Panc1 (cell line): Measurements from ENCODE around the gene H1-8. TPM values are rescaled to one million over a fixed set of nuclear protein-coding genes. Genes with fewer than 3 reads are reported as not detected.

Experiments
- ATAC-seq: fragments of 200-7000 bp; cut with Tn5 transposase; 2 replicates; pipeline ENCODE4 v1.9.1; 2020; ENCODE audit warnings: mild to moderate bottlenecking, moderate library complexity
- BruUV-seq: library from RNA; stranded (reverse); fragments of 400-500 nt; replicated peaks from 2 replicates; lab custom pipeline; 2021; lab: Mats Ljungman, UMichigan
- CTCF ChIA-PET: fragments of 300-600 bp; sonication (Branson Sonifier 250); formaldehyde crosslinking; loops from one replicate; lab custom pipeline; 2022; ENCODE audit warnings: antibody characterized with exemption; lab: Charles Lee
- POLR2A ChIA-PET: fragments of 300-600 bp; sonication (Branson Sonifier 250); formaldehyde crosslinking; loops from one replicate; lab custom pipeline; 2022; ENCODE audit warnings: antibody characterized with exemption; lab: Charles Lee
- DNase-seq: peaks from one replicate; pipeline ENCODE4 v3.0.0-alpha.2; 2010; ENCODE audit warnings: low read depth, low spot score
- H3K27ac ChIP-seq: 2 replicates; pipeline ENCODE4 v1.5.1; 2011; ENCODE audit warnings: mild to moderate bottlenecking, low read length, inconsistent platforms
- H3K27me3 ChIP-seq: fragments of 200-500 bp; sonication (Bioruptor generic); 2 replicates; pipeline ENCODE4 v1.6.0; 2014; ENCODE audit warnings: low read length, inconsistent platforms; ENCODE audit not compliant: control insufficient read depth, insufficient read depth
- H3K36me3 ChIP-seq: fragments of 200-500 bp; sonication (Bioruptor generic); 2 replicates; pipeline ENCODE4 v1.5.1; 2014; ENCODE audit warnings: inconsistent platforms, mild to moderate bottlenecking, low read length, moderate library complexity; ENCODE audit not compliant: control insufficient read depth, insufficient read depth
- H3K4me1 ChIP-seq: 2 replicates; pipeline ENCODE4 v1.5.1; 2011; ENCODE audit warnings: inconsistent platforms, mild to moderate bottlenecking, low read length, moderate library complexity; ENCODE audit not compliant: control insufficient read depth, insufficient read depth
- H3K4me3 ChIP-seq, 2 experiments: 2 replicates each; pipeline ENCODE4 v1.5.1; 2011 to 2012; ENCODE audit warnings: low read depth in 2 of 2, low read length in 2 of 2, mild to moderate bottlenecking in 2 of 2, inconsistent platforms in 1 of 2, moderate library complexity in 1 of 2
- H3K9me3 ChIP-seq: fragments of 200-500 bp; sonication (Bioruptor generic); 2 replicates; pipeline ENCODE4 v1.5.1; 2014; ENCODE audit warnings: low read depth, mild to moderate bottlenecking, inconsistent platforms, low read length, moderate library complexity; ENCODE audit not compliant: control insufficient read depth, insufficient read depth
- POLR2AphosphoS5 ChIP-seq: IDR thresholded peaks from 2 replicates; pipeline ENCODE4 v1.6.1; 2012; ENCODE audit warnings: mild to moderate bottlenecking, low read depth, low read length, moderate library complexity
- SIN3A ChIP-seq: IDR thresholded peaks from 2 replicates; pipeline ENCODE4 v1.6.1; 2012; ENCODE audit warnings: low read depth, mild to moderate bottlenecking, low read length, moderate library complexity, borderline replicate concordance; ENCODE audit not compliant: insufficient read depth
- TCF7L2 ChIP-seq: IDR thresholded peaks from 2 replicates; pipeline ENCODE4 v1.6.1; 2011; ENCODE audit warnings: mild to moderate bottlenecking, low read depth, low read length, inconsistent platforms
- in situ Hi-C: cut with HindIII; loops from 2 replicates; pipeline ENCODE4 v1.10.0; 2016; ENCODE audit warnings: low sequenced_read_pairs, low pct_unique_long_range_greater_than_20kb
- intact Hi-C: fragments of 100-400 bp; cut with micrococcal nuclease; formaldehyde crosslinking; loops from one replicate; pipeline ENCODE4 v1.10.0; 2022; ENCODE audit not compliant: unreplicated experiment
- total RNA-seq: library from RNA; stranded (reverse); gene quantifications from one replicate; pipeline ENCODE4 v1.2.1, GENCODE V29; 2021; ENCODE audit not compliant: unreplicated experiment
- TF ChIP-seq, protein P1 (sequence below), 2 experiments: IDR thresholded peaks; 2 replicates each; pipeline ENCODE4 v1.6.1; 2011 to 2012; ENCODE audit warnings: low read depth in 2 of 2, control low read depth in 1 of 2, low read length in 1 of 2, mild to moderate bottlenecking in 1 of 2, moderate library complexity in 1 of 2; ENCODE audit not compliant: insufficient read depth in 1 of 2
- TF ChIP-seq, protein P2 (sequence below): fragments of 450-650 bp; IDR thresholded peaks from 2 replicates; pipeline ENCODE4 v1.5.1; 2017; ENCODE audit warnings: mild to moderate bottlenecking

Gene H1-8
- total RNA-seq, 1 experiment from 2014 or later, result not detected

DNA sequence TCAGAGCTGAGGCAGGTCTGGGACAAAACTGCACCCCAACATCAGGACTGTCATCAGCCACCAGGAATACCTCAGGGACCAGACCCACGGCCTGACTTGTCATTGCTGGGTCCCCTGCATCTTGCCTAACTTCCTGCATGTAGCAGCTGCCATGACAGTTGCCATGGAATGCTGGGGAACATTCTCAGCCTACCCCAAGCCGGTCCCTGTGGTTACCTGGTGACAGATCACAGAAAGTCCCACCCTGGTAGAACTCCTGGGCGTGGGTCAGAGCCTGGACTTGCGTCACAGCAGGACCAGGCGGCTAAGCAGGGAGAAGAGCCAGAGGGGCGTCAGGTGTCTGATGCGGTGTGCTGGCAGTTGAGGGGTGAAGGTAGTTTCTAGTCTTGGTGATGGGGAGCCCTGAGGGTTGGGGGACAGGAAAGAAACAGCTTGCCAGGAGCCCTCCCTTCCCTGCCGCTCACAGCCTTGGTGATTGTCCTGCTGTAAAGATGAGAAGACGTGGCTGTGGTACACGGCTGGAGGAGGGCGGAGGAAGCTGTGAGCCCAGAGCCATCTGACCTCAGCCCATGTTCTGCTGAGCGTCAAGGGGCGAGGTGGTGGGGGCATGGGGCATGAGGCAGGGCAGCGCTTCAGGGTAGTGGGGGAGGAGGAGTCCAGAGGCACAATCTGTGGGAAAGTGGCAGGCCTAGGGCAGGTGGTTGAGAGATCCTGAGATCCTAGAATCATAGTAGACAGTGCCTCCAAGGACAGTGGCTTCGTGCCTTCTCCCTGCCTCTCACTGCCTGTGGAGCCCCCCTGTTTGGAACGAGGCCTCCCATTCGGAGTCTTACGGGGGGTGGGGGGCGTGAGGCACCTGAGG, 5.4 kb downstream of the H1-8 start:
- TF ChIP-seq TCF7L2 (no peak), SIN3A (no peak), POLR2AphosphoS5 (no peak)
- TF ChIP-seq, protein P1, sequence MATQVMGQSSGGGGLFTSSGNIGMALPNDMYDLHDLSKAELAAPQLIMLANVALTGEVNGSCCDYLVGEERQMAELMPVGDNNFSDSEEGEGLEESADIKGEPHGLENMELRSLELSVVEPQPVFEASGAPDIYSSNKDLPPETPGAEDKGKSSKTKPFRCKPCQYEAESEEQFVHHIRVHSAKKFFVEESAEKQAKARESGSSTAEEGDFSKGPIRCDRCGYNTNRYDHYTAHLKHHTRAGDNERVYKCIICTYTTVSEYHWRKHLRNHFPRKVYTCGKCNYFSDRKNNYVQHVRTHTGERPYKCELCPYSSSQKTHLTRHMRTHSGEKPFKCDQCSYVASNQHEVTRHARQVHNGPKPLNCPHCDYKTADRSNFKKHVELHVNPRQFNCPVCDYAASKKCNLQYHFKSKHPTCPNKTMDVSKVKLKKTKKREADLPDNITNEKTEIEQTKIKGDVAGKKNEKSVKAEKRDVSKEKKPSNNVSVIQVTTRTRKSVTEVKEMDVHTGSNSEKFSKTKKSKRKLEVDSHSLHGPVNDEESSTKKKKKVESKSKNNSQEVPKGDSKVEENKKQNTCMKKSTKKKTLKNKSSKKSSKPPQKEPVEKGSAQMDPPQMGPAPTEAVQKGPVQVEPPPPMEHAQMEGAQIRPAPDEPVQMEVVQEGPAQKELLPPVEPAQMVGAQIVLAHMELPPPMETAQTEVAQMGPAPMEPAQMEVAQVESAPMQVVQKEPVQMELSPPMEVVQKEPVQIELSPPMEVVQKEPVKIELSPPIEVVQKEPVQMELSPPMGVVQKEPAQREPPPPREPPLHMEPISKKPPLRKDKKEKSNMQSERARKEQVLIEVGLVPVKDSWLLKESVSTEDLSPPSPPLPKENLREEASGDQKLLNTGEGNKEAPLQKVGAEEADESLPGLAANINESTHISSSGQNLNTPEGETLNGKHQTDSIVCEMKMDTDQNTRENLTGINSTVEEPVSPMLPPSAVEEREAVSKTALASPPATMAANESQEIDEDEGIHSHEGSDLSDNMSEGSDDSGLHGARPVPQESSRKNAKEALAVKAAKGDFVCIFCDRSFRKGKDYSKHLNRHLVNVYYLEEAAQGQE (IDR thresholded peaks at IDR 0.05; ENCODE audit: insufficient read depth in 1 of 2, low read depth in 2 of 2, low read length in 1 of 2), result no peak
- TF ChIP-seq, protein P2, sequence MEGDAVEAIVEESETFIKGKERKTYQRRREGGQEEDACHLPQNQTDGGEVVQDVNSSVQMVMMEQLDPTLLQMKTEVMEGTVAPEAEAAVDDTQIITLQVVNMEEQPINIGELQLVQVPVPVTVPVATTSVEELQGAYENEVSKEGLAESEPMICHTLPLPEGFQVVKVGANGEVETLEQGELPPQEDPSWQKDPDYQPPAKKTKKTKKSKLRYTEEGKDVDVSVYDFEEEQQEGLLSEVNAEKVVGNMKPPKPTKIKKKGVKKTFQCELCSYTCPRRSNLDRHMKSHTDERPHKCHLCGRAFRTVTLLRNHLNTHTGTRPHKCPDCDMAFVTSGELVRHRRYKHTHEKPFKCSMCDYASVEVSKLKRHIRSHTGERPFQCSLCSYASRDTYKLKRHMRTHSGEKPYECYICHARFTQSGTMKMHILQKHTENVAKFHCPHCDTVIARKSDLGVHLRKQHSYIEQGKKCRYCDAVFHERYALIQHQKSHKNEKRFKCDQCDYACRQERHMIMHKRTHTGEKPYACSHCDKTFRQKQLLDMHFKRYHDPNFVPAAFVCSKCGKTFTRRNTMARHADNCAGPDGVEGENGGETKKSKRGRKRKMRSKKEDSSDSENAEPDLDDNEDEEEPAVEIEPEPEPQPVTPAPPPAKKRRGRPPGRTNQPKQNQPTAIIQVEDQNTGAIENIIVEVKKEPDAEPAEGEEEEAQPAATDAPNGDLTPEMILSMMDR, result no peak
- no peak overlapping the region for H3K4me3 ChIP-seq
- in situ Hi-C loops (no loop called here), intact Hi-C loops (no loop called here)
- DNase-seq, result no peak
- no TSS peak for BruUV-seq
- H3K27me3 ChIP-seq, result no peaks in the 10 kb centered on the region
- ChIA-PET CTCF (no interaction called here), POLR2A (no interaction called here)
- no peak for ATAC-seq
- no peaks in the 10 kb centered on the region for H3K36me3 ChIP-seq
- no peak overlapping the region for H3K27ac ChIP-seq
- H3K9me3 ChIP-seq, result no peaks in the 10 kb centered on the region
- no peaks in the 10 kb centered on the region for H3K4me1 ChIP-seq

- intact Hi-C loops, result no loop called here
- Histone ChIP-seq H3K36me3 (no peaks in the 10 kb centered on the region), H3K9me3 (no peaks in the 10 kb centered on the region), H3K27me3 (no peaks in the 10 kb centered on the region), H3K4me1 (no peaks in the 10 kb centered on the region), H3K4me3 (no peak overlapping the region), H3K27ac (no peak overlapping the region)
- no TSS peak for BruUV-seq
- TF ChIP-seq, protein P2, result no peak
- TF ChIP-seq SIN3A, result no peak
- TF ChIP-seq POLR2AphosphoS5, result no peak
- TF ChIP-seq, protein P1 (IDR thresholded peaks at IDR 0.05; ENCODE audit: insufficient read depth in 1 of 2, low read depth in 2 of 2, low read length in 1 of 2), result no peak
- no peak for TF ChIP-seq TCF7L2
- DNase-seq (no peak), ATAC-seq (no peak)
- ChIA-PET POLR2A (no interaction called here), CTCF (no interaction called here)
- in situ Hi-C loops, result no loop called here
Measured at GRCh38 chr3:129549006-129549800, 6.2 kb downstream of the H1-8 start.
